H1 (cell line): ENCODE measurements around the gene A4GALT. TPM values are rescaled to one million over a fixed set of nuclear protein-coding genes. Genes with fewer than 3 reads are reported as not detected.

Source experiments
- FOSL1 ChIP-seq: IDR thresholded peaks from 2 replicates; pipeline ENCODE4 v1.6.1; 2011; ENCODE audit warnings: mild to moderate bottlenecking, low read depth, low read length, moderate library complexity; ENCODE audit not compliant: insufficient read depth
- MAX ChIP-seq: IDR thresholded peaks from 2 replicates; pipeline ENCODE4 v1.6.1; 2012; ENCODE audit warnings: inconsistent platforms
- PHF8 ChIP-seq: fragments of 200-600 bp; sonication (generic); conservative IDR thresholded peaks from 2 replicates; pipeline ENCODE4 v1.7.1; 2012; ENCODE audit warnings: low read depth, mild to moderate bottlenecking, inconsistent platforms, low read length, moderate library complexity
- SIRT6 ChIP-seq: IDR thresholded peaks from one replicate; pipeline ENCODE4 v1.7.1; 2012; ENCODE audit warnings: low read length, inconsistent platforms
- SP4 ChIP-seq: IDR thresholded peaks from 2 replicates; pipeline ENCODE4 v1.6.1; 2012; ENCODE audit warnings: low read length, inconsistent platforms
- polyA plus RNA-seq, 7 experiments: library from polyadenylated mRNA; depleted of rRNA in 3 of 7; stranded (reverse) in 5 of 7; unstranded in 2 of 7; fragments of >200 nt in 5 of 7; fragments of 200-250 nt in 2 of 7; gene quantifications; 1 replicate in 5 of 7; 2 replicates in 1 of 7; 4 replicates in 1 of 7; pipeline versions ENCODE4 v1.2.1 to v1.2.3, GENCODE V29; 2011 to 2013; ENCODE audit warnings: missing spikeins in 2 of 7, mixed read lengths in 2 of 7
- total RNA-seq: library from RNA; stranded (reverse); fragmentation: NEBNext Ultra II Directional; extraction: Animal tissue kit (Norgen Biotek cat#: 25700); gene quantifications from 2 replicates; pipeline ENCODE4 v1.2.1, GENCODE V29; 2021

A4GALT gene
- total and polyA plus RNA-seq, 2 of the 8 experiments (the other 6 are each of a cell fraction or from before 2014, with no cell fraction given): 7.2 to 13.8 TPM

GRCh38 chr22:42699281-42699975 lies 21.2 kb downstream of the A4GALT start (continued):
- TF ChIP-seq SP4 (no peak), MAX (no peak), SIRT6 (no peak), FOSL1 (no peak), PHF8 (no peak)
